ENCODE measurements around the gene ISG20L2.

DNA sequence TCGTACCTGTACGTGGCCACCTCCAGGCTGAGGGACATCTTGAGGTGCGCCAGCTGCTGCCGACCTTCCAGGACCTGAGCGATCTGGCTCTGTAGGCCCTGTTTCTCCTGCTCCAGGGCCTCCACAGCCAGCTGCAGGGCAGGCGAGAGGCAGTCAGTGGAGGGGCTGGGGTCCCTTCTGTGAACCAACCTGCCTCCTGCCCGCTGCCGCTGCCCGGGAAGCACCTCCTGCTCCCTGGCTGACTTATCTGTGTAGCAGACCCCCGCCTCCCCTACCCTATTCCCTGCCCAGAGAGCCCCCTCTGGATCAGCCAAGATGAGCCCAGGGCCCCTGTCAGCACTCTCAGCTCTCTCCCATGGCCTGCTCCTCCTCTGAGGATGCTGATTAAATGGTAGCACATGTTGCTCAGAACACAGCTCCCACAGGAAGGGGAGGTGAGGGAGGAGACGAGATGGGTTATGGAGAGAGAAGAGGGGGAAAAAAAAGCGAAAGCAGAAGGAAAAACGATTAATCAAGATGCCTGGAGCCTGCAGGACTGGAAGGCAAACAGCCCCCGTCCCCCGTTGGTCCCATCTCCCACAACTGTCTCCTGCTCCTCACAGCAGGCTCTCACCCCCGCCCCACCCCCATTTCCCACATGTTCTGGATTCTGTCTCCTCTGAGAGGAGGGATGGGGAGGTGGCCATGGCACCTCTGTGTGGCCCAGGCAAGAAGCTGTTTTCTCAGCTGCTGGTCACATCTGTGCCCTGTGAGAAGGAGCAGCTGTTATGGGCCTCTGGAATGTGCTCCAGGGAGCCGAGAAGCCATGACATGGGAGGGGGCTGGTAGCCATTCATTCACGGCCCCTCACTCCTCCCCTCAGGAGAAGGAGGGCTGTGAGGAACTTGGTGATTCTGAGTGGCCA lies 53.1 kb downstream of the ISG20L2 start:
- TF ChIP-seq MYC (IDR thresholded peaks at IDR 0.05; ENCODE audit: low read depth, low read length) = no peak
- TF ChIP-seq, protein P1, sequence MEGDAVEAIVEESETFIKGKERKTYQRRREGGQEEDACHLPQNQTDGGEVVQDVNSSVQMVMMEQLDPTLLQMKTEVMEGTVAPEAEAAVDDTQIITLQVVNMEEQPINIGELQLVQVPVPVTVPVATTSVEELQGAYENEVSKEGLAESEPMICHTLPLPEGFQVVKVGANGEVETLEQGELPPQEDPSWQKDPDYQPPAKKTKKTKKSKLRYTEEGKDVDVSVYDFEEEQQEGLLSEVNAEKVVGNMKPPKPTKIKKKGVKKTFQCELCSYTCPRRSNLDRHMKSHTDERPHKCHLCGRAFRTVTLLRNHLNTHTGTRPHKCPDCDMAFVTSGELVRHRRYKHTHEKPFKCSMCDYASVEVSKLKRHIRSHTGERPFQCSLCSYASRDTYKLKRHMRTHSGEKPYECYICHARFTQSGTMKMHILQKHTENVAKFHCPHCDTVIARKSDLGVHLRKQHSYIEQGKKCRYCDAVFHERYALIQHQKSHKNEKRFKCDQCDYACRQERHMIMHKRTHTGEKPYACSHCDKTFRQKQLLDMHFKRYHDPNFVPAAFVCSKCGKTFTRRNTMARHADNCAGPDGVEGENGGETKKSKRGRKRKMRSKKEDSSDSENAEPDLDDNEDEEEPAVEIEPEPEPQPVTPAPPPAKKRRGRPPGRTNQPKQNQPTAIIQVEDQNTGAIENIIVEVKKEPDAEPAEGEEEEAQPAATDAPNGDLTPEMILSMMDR (IDR thresholded peaks at IDR 0.05; ENCODE audit: extremely low read depth in 1 of 2, insufficient read depth in 1 of 2, low read depth in 1 of 2, low read length in 2 of 2) = no peak
- TF ChIP-seq EZH2 (IDR thresholded peaks at IDR 0.05; ENCODE audit: borderline replicate concordance, low read depth, low read length, severe bottlenecking) = no peak
- TF ChIP-seq, protein P2, sequence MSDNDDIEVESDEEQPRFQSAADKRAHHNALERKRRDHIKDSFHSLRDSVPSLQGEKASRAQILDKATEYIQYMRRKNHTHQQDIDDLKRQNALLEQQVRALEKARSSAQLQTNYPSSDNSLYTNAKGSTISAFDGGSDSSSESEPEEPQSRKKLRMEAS (IDR thresholded peaks at IDR 0.05; ENCODE audit: insufficient read depth, insufficient read length) = no peak

All from endothelial cell of umbilical vein (primary cell).